Stimulated activated CD8-positive, alpha-beta memory T cell treated with anti-CD3 and anti-CD28 coated beads, Interleukin-15, amount 100 ng/mL, for 24 hours (primary cell): Measurements from ENCODE around the gene USP6NL.

Source experiments
- DNase-seq: peaks from one replicate; pipeline ENCODE4 v3.0.0-alpha.2; 2020; ENCODE audit warnings: low read depth

Gene USP6NL

GRCh38 chr10:11616021-11616420 lies 4.6 kb upstream of the USP6NL start:
- DNase-seq: no peak

DNA sequence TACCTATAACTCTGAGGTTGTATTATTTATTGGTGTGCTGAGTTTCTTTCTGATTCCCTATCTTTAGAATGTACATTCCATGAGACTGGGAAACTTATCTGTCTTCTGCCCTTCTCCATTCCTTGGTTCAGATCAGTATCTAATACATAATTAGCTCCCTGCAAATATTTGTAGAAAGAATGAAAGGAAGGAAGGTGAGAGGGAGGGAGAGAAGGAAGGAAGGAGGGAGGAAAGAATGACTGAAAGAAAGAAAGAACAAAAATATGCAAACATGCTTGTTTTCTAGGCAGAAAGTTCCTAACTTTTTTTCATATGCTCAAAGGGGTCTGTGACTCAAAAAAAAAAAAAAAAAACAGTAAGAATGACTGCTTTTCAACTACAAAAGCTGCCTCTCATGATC lies 3.9 kb upstream of the USP6NL start:
- DNase-seq: no peak

DNA sequence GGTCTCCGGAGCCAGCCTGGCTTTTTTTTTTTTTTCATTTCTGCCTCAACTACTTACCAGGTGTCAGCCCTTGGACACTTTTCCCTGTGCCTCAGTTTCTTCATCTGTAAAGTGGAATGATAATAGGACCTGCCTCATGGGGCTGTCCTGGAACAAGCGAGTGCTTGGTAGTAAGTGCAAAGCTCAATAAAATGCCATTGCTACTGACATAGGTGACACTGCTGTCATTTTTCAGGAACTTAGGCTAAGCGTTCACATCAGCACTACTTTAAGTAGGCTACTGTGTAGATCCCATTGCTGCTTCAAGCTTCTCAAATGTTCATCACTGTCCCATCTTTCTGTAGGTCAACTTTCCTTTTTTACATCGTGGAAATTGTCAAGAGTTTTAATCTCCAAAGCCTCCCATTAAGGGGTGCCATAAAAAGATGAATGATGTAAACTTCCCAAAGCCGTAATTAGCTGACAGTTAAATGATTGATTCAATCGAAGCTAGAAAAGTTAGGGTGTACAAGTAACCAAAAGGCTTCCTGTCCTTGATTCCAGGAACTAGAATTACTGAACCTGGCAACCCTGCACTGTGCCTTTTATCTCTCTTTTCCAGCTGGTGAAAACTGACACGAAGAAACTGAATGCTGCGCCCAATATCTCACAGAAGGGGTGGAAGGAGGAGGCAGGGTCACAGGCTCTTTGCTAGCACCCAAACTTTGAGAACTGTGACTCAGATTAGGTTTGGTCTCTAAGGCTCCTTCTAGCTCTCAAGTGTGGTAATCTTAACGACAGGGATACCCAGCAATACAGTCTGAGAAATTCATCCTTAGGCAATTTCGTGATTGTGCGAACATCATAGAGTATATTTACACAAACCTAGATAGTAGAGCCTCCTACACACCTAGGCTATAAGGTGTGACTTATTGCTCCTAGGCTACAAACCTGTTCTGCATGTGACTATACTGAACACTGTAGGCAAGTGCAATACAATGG lies 861 bp upstream of the USP6NL start:
- no peak for DNase-seq

- DNase-seq: peak; percentile 2
These were observed 613 bp downstream of the USP6NL start for GRCh38 chr10:11610826-11611247.

- DNase-seq: no peak
These were observed 1.2 kb downstream of the USP6NL start for GRCh38 chr10:11610166-11610825.

DNA sequence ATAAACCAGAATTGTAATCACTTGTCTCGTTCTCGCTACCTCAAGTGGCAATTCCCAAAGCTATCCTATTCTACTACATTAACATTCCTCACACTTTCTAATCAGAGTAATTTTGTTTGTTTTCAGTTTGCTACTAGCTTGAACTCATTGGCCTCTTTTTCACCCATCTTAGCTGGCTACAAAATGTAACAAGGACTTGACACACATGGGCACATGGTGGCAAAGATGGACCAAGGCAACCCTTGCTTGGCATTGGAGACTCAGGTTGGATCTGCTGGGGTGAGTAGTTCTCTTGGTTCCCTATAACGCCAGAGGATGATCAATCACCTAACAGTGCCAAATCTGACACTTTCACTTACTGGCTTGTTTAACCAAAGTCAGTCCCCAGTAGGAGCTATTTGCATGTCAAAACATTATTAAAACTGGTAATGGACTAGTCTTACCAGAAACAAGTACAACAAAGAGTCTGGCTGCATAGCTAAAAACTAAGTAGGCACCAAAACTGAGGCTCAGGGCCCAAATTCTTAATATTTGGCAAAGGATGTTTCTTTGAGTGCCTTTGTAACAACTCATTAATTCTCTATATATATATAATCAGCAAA lies 1.9 kb downstream of the USP6NL start:
- DNase-seq: no peak

DNA sequence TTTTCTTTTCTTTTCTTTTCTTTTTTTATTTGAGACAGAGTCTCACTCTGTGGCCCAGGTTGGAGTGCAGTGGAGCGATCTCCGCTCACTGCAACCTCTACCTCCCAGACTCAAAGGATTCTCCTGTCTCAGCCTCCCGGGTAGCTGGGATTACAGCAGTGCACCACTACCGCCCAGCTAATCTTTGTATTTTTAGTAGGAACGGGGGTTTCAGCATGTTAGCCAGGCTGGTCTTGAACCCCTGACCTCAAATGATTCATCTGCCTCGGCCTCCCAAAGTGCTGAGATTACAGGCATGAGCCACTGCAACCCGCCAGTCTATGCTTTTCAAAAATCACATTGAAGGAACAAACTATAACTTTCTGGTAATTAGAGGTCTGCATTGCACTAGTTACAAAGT lies 2.4 kb downstream of the USP6NL start:
- no peak for DNase-seq

DNA sequence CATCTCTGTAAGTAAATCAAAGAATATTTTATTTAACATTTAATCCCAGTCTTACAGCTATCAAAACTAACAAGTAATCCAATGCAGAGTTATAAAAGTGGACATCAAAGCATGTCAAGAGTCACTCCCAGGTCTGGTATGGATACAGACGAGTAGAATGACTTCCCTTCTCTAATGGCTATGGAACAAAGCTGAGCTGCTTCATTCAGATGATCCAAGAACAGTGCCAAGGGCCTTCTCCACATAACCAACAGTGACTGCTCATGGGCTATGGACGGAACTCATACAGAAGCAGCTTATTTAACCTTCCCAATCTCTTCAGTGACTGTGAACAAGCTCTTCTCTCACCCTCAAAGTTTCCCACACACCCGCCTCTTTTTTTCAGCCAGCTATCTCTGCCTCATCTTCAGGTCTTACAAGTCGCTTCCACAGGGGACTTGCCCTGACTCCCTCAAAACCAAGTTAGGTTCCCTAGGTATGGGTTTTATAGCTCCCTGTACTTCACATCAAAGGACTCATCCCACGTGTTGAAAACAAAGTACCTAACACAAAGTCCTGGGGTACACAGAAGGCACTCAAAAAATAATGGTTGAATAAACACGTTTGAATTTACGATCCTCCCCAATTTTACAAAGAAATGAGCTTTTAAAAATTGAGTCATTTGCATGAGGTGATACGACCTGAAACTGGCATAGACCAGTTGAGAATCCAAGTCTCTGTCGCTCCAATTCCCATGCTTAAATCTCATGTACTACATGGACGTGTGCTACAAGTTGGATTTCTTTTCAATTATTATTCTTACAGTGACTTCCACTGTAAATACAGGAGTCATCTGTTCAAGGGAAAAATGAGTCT lies 3.1 kb downstream of the USP6NL start:
- no peak for DNase-seq

DNA sequence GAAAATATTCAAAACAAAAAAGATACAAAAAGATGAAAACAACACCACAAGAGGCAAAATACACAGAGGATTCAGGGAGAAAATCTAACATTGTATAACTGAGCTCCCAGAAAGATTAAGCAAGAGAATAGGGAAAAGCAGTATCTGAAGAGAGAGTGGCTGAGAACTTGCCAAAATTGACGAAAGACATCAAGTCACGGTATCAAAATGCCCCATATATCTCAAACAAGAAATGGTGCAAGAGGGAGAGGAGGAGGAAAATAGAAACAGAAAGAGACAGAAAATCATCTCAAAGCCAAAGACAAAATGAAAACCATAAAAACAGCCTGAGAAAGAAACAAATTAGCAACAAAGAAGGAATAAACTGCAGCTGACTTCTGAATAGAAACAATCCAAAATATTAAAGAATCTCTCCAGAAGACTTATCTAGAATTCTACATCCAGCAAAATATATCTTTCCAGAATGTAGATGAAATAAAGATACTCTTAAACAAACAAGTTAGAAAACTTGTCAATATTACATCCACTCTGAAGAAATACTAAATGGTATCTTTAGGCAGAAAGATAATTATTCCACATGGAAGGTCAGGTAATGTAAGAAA lies 5.5 kb downstream of the USP6NL start:
- no peak for DNase-seq

DNA sequence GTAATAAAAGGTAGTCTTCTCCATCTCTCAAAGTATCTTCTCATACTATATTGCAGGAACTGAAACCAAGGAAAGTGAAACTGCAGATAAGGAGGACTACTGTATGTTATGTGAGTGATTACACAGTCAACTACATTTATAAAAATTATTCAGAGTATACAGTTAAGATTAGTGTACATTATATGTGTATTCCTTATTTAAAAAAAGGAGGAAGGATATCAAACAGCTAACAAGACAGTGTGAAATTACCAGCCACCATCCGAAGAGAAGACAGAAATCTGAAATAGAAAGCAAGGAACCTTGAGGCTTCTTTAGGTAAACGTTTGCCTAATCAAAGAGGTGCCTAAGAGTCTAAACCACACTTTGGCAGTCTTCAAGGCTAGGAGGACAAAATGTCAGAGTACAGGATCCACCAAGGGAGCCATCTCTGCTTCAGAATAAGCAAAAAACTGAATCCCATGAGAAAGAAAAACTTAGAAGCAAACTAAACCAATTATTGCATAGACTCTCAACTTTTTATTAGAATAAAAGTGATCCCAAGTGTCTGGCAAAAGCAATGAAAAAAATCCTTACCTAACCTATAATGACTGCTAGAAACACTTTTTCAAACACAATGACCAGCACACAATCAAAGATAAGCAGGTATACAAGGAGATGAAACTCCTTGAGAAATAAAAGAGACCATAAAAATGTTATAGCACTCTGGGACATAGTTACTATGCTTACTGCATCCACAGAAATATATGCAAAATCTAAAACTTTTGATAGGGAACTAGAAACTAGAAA lies 6.4 kb downstream of the USP6NL start:
- no peak for DNase-seq

DNA sequence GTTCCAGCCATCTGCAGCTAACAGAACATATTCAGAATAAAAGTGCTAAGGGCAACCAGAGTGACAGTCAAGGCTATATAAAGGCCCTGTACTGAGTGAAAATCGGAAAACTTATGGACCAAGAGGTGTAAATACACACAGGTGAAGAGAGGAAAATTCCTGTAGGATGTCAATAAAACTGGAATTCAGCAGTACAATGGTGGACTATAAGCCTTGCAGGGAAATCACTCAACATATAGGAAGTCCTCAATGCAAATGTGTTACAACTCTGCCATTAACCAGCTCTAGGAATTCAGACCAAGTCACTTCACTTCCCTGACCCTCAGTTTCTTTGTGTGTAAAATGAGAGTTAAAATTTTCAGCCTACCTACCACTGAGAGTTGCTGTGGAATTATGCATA lies 7.7 kb downstream of the USP6NL start:
- no peak for DNase-seq

DNA sequence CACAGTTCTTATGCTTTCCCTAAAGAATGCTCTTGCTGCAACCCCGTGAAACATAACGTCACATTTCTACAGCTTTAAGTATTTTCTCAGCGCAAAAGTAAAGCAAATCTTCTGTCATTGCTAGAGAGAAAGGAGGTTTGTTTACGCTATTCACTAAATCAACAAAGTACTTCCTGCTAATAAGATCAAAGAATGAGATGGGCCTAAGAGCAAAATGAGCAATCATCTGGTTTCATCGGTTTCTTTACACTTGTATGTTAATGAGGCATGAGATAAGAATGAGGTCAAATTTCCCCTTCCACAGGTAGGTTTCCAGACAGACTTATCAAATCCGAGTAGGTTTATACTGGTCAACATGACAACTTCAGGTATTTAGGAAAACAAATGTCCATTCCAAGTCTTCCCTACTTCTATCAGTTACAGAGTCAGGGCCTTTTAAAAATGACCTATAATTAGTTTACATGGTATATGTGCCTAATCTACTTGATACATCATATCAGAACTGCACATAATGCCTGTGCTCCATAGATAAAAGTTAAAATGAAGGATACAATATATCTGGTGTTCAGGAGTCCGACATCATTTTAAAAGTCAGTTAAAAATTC lies 8.4 kb downstream of the USP6NL start:
- DNase-seq: no peak

DNA sequence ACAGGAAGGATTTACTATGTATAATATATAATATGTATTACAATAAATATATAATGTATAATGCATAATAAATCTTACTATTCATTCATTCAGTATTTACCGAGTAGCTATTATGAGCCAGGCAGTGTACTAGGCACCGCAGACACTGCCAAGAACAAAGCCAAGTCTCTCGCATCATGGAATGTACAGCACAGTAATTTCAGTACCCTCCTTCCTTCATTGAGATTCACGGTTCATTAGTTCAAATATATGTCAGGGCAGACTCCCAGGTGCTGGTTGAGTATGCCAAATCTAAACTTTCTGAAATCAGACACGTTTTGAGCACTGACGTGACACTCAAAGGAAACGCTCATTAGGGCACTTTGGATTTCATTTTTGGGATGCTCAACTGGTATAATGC lies 9.1 kb downstream of the USP6NL start:
- DNase-seq: no peak

DNA sequence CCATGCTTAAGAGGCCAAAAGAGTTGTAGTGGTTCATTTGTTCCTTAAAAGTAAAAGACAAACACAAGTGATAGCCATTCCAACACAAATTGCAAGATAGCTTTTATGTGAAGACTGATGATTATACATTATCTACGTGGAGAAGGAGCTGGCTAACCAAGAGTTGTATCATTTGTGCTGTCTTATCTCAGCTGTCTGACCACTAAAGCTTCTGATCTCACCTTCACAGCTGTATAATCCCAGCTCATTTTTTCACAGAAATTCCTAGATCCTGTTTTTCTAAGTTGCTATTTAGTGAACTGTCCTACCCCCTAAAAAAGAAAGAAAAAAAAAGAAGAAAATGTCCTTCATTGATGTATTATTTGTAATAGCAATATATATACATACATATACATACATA lies 9.8 kb downstream of the USP6NL start:
- DNase-seq: no peak

DNA sequence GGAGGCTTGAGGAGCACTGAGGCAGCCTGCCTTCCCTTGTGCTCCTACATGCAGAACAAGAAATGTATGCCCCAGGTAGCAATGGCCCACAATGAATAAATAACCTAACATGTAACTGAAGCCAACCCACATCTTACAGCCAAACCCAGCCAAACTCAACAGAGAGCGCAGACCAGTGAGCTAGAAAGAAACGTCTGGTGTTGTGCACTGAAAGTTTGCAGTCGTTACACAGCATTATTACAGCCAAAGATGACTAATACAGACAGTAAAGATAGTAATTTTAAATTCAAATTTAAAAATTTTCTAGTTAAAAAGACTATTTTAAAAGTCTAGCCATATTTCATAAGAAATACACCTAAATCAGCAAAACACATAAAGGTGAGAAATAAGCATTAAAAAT lies 11.2 kb downstream of the USP6NL start:
- DNase-seq: no peak

- no peak for DNase-seq
These were observed 12.6 kb downstream of the USP6NL start for GRCh38 chr10:11598712-11599397.

DNA sequence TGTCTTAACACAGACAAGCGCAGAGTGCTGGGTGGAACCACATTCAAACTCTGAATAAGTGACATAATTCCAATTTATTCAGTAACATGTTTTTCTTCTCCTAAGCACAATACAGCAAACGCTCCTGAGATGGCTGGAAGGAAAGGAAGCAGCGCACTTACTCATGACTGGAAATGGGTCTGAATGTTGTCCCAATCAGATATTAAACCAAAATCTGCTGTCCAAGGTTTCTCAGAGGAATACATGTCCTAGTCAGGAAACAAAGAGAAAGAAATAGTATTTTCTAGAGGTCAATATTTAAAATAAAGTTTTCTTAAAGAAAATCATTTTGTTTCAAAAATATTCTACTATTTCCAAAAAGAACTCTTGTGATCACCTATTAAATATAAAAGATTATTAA lies 14.0 kb downstream of the USP6NL start:
- DNase-seq: no peak

GRCh38 chr10:11595395-11595692 lies 16.1 kb downstream of the USP6NL start:
- no peak for DNase-seq

DNA sequence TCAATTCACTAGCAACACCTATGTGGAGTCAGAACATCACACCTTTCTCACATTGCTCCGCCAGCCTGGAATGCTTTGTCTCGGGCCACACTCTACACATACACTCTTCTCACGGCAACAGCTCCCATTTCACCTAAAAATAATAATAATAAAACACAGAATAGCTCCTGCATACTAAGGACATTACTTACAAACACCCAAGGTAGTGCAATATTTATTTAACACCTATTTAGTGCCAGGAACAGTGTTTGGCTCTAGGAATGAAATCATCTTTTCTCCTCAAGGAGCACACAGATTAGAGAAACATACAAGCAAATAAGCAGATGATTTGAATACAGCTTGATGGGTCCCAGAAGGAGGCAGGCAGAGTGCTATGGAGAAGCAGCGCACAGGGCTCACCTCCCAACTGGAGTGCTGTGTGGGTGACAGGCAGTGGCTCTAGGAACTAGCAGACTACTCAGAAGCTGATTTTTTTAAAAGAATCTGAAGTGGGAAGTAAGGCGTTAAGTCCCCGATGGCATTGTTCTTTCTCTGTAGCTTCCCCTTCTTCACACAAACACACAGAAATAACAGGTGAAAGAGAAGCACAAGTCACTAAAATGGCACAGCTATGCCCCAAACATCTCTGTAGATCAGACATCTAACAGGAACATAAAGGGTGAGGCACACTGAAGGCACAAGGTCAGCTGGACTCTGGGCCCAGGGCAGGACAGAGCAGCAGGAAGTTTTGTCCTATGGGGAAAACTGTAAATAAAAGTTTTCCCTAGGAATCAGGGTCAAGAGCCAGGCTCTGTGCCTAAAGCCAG lies 16.7 kb downstream of the USP6NL start:
- DNase-seq: no peak
